PC-3 (cell line): Measurements from ENCODE around the gene PDZD2. TPM values are rescaled to one million over a fixed set of nuclear protein-coding genes. Genes with fewer than 3 reads are reported as not detected.
"Not testable (repeated sequence)": the region's sequence is repeated elsewhere in the genome, so short reads cannot be mapped to it uniquely, and the experiment has no call there.

Experiments
- ATAC-seq: fragments of 200-7000 bp; cut with Tn5 transposase; 2 replicates; pipeline ENCODE4 v1.9.1; 2020; ENCODE audit warnings: mild to moderate bottlenecking, moderate library complexity
- BruUV-seq: library from RNA; stranded (reverse); fragments of 400-500 nt; replicated peaks from 2 replicates; lab custom pipeline; 2021; lab: Mats Ljungman, UMichigan
- CTCF ChIA-PET: fragments of 300-600 bp; sonication (Branson Sonifier 250); formaldehyde crosslinking; loops from one replicate; lab custom pipeline; 2022; ENCODE audit warnings: antibody characterized with exemption; lab: Charles Lee
- POLR2A ChIA-PET: fragments of 300-600 bp; sonication (Branson Sonifier 250); formaldehyde crosslinking; loops from one replicate; lab custom pipeline; 2022; ENCODE audit warnings: antibody characterized with exemption; ENCODE audit not compliant: unreplicated experiment; lab: Charles Lee
- DNase-seq: peaks from one replicate; pipeline ENCODE4 v3.0.0-alpha.2; 2015
- H2AFZ ChIP-seq: fragments of 300-600 bp; sonication (generic); 2 replicates; pipeline ENCODE4 v1.6.0; 2016; ENCODE audit warnings: antibody characterized with exemption, low read length
- H3F3A ChIP-seq: fragments of 300-600 bp; sonication (generic); one replicate; pipeline ENCODE4 v1.6.0; 2017; ENCODE audit warnings: antibody characterized with exemption, low read length, control low read depth, mild to moderate bottlenecking; ENCODE audit not compliant: unreplicated experiment
- H3K27ac ChIP-seq: fragments of 300-600 bp; sonication (generic); 2 replicates; pipeline ENCODE4 v1.5.1; 2016; ENCODE audit warnings: mild to moderate bottlenecking, low read length
- H3K27me3 ChIP-seq: fragments of 300-600 bp; sonication (generic); 2 replicates; pipeline ENCODE4 v1.6.1; 2016; ENCODE audit warnings: low read length, mixed read lengths
- H3K36me3 ChIP-seq: fragments of 300-600 bp; sonication (generic); 2 replicates; pipeline ENCODE4 v1.6.1; 2016; ENCODE audit warnings: low read depth, mixed run types, low read length, mixed read lengths
- H3K4me1 ChIP-seq: fragments of 300-600 bp; sonication (generic); 2 replicates; pipeline ENCODE4 v1.5.1; 2016; ENCODE audit warnings: low read length; ENCODE audit not compliant: insufficient read depth
- H3K4me2 ChIP-seq: fragments of 300-600 bp; sonication (generic); 2 replicates; pipeline ENCODE4 v1.6.0; 2016; ENCODE audit warnings: low read length
- H3K4me3 ChIP-seq: fragments of 300-600 bp; sonication (generic); 2 replicates; pipeline ENCODE4 v1.5.1; 2016; ENCODE audit warnings: mild to moderate bottlenecking, low read length, mixed read lengths
- H3K79me2 ChIP-seq: fragments of 300-600 bp; sonication (generic); 2 replicates; pipeline ENCODE4 v1.6.1; 2017; ENCODE audit warnings: low read length, mixed read lengths
- H3K9ac ChIP-seq: fragments of 300-600 bp; sonication (generic); 2 replicates; pipeline ENCODE4 v1.6.0; 2016; ENCODE audit warnings: mild to moderate bottlenecking, low read length
- H3K9me2 ChIP-seq: fragments of 300-600 bp; sonication (generic); replicated peaks from 2 replicates; pipeline ENCODE4 v1.6.1; 2016; ENCODE audit warnings: mixed run types, low read length, mixed read lengths
- H3K9me3 ChIP-seq: fragments of 300-600 bp; sonication (generic); 2 replicates; pipeline ENCODE4 v1.6.1; 2016; ENCODE audit warnings: low read length, mixed read lengths
- H4K20me1 ChIP-seq: fragments of 300-600 bp; sonication (generic); 2 replicates; pipeline ENCODE4 v1.6.1; 2016; ENCODE audit warnings: low read length, mixed read lengths
- CTCF ChIP-seq: fragments of 300-600 bp; sonication (generic); conservative IDR thresholded peaks from 2 replicates; pipeline ENCODE4 v1.5.1; 2017; ENCODE audit warnings: antibody characterized with exemption, low read depth, mild to moderate bottlenecking, low read length
- EZH2 ChIP-seq: fragments of 300-600 bp; sonication (generic); IDR thresholded peaks from one replicate; pipeline ENCODE4 v1.6.1; 2017; ENCODE audit warnings: antibody characterized with exemption, mild to moderate bottlenecking, low read length; ENCODE audit not compliant: unreplicated experiment
- EZH2phosphoT487 ChIP-seq: fragments of 300-600 bp; sonication (generic); IDR thresholded peaks from 2 replicates; pipeline ENCODE4 v1.6.1; 2018; ENCODE audit warnings: mild to moderate bottlenecking, antibody characterized with exemption, low read length, borderline replicate concordance
- intact Hi-C: fragments of 100-400 bp; cut with micrococcal nuclease; formaldehyde crosslinking; loops from 2 replicates; pipeline ENCODE4 v1.9.0; 2023
- total RNA-seq: library from RNA; depleted of rRNA; stranded (reverse); fragments of >200 nt; gene quantifications from 2 replicates; pipeline ENCODE4 v1.2.3, GENCODE V29; 2014

Gene PDZD2
- total RNA-seq, 1 experiment from 2014 or later = 2.0 TPM

GRCh38 chr5:31598640-31599611 lies 40.0 kb upstream of the PDZD2 start:
- H3K27ac ChIP-seq = no peak overlapping the region
- H3K36me3 ChIP-seq = no peaks in the 10 kb centered on the region
- ChIA-PET POLR2A (interaction anchor here (0.6 kb wide), 1 partner anchor 1822 kb away, joined by 5 read pairs; no protein-coding TSS in a partner anchor), CTCF (interaction anchor here (0.6 to 0.7 kb wide), 2 partner anchors 44 to 532 kb away, joined by 3 to 6 read pairs; no protein-coding TSS in a partner anchor)
- no TSS peak for BruUV-seq
- ATAC-seq (no peak), DNase-seq (no peak)
- H3K27me3 ChIP-seq = peaks cover 85% of the 10 kb centered on the region
- no peaks in the 10 kb centered on the region for H4K20me1 ChIP-seq
- no peak overlapping the region for H2AFZ ChIP-seq
- no peaks in the 10 kb centered on the region for H3F3A ChIP-seq
- no peak for TF ChIP-seq EZH2
- no peak overlapping the region for H3K9ac ChIP-seq
- H3K9me2 ChIP-seq = no peaks in the 10 kb centered on the region
- H3K4me2 ChIP-seq = no peak overlapping the region
- intact Hi-C loops = no loop called here
- no peaks in the 10 kb centered on the region for H3K9me3 ChIP-seq
- H3K4me3 ChIP-seq = no peak overlapping the region
- H3K4me1 ChIP-seq = no peaks in the 10 kb centered on the region
- H3K79me2 ChIP-seq = no peaks in the 10 kb centered on the region

GRCh38 chr5:31602305-31602704 lies 36.6 kb upstream of the PDZD2 start:
- BruUV-seq, H3K79me2 ChIP-seq, H2AFZ ChIP-seq, H3K9me2 ChIP-seq, intact Hi-C loops, H3K9ac ChIP-seq, DNase-seq, H3K9me3 ChIP-seq, ATAC-seq, H3K4me2 ChIP-seq, H3F3A ChIP-seq, H3K27ac ChIP-seq, H3K4me3 ChIP-seq, POLR2A ChIA-PET, H3K36me3 ChIP-seq, CTCF ChIA-PET, H3K4me1 ChIP-seq, H4K20me1 ChIP-seq: not testable (repeated sequence)
- peaks cover 81% of the 10 kb centered on the region for H3K27me3 ChIP-seq

GRCh38 chr5:31604240-31604639 lies 34.7 kb upstream of the PDZD2 start:
- Histone ChIP-seq H4K20me1 (no peaks in the 10 kb centered on the region), H3K79me2 (no peaks in the 10 kb centered on the region), H3K36me3 (no peaks in the 10 kb centered on the region), H3F3A (no peaks in the 10 kb centered on the region), H3K9me2 (no peaks in the 10 kb centered on the region), H3K4me2 (no peak overlapping the region), H3K9ac (no peak overlapping the region), H2AFZ (no peak overlapping the region), H3K4me1 (no peaks in the 10 kb centered on the region), H3K27me3 (peaks cover 67% of the 10 kb centered on the region), H3K9me3 (no peaks in the 10 kb centered on the region), H3K4me3 (no peak overlapping the region), H3K27ac (no peak overlapping the region)
- TF ChIP-seq EZH2phosphoT487 = no peak
- no peak for TF ChIP-seq EZH2
- no peak for TF ChIP-seq CTCF
- no TSS peak for BruUV-seq
- ATAC-seq (no peak), DNase-seq (no peak)
- POLR2A ChIA-PET = no interaction called here
- CTCF ChIA-PET = no interaction called here
- intact Hi-C loops = no loop called here
